Effector CD8-positive, alpha-beta T cell (primary cell): Measurements from ENCODE around the gene WDFY4.

Experiments
- DNase-seq: peaks from one replicate; lab custom pipeline; 2025; lab: John Stamatoyannopoulos, UW

Gene WDFY4

GRCh38 chr10:48690791-48691660 lies 6.4 kb downstream of the WDFY4 start:
- DNase-seq = no peak

DNA sequence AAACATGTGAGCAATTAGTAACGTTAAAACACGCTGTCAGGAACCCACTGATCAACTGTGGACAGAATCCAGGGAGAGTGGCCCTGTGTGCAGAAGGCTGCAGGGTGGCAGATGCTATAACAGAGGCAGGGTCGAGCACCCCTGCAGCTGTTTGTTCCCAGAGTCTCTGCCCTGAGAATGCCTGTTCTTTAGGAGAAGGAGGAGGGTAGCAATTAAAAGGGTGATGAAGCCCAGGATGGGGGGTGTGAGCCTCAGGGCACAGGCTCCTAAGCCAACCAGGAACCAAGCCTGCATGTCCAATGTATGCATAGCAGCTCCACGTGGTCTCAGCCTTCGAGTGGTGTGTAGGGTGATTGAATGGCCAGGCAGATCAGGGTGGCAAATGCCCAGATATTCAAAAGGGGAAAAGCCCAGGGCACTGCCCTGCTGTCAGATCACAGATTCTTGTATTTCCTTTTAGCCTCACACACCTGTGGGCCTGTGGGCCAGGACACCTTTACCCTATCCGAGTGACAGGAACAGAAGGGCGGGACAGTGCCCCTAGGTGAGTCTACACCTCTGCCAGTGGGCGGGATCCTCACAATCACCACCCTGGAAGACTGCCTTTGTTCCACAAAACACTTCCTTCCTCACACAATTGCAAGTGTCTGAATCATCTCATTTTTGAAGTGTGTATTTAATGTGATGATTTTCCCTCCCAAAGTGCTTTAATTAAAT lies 7.3 kb downstream of the WDFY4 start:
- no peak for DNase-seq

DNA sequence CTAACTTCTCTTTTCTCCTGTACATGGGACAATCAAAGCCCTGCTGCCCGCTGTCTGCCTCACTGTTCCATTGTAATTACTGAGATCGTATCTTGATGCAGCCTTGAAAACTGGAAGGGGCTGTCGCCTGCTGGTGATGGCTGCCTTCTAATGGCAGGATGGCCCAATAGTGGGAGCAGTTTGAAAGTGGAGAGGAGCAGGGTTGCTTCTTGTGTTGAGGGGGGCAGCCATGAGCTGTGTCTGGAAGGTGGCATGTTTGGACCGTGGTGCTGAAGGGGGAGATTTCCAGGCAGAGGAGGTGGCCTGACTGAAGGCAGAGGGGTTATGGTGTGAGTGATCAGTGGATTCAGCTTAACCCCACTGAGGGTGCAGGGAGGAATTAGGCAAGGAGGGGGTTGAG lies 8.1 kb downstream of the WDFY4 start:
- DNase-seq = no peak

GRCh38 chr10:48693206-48693605 lies 8.5 kb downstream of the WDFY4 start:
- no peak for DNase-seq

DNA sequence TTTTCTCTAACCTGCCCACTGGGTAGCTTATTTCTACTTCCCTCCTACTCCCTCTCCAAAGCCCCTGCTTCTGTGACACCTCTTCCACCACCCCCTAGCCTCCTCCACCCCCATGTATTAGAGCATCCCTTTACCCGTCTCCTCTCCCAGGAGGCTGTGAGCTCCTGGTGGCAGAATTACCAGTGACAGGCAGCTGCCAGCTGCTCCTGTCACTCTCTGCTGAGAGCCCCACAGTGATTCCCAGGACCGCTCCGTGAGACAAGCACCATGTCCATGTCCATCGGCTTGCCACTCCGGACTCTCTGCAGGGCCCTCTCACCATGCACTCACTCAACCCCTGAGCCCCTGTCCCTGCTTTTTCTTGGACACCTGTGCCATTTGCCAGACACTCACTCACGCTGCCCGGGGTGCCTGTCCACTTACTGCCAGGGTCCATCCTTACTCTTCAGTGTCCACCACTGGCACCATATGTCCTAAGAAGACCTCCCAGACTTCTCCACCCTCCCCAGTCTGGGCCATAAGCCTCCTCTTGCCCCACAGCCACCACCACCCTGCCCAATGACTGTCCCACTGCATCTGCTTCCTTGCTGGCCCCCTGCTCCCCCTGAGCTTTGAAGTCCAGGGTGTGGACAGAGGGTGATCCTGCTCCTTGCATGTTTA lies 9.8 kb downstream of the WDFY4 start:
- no peak for DNase-seq

DNA sequence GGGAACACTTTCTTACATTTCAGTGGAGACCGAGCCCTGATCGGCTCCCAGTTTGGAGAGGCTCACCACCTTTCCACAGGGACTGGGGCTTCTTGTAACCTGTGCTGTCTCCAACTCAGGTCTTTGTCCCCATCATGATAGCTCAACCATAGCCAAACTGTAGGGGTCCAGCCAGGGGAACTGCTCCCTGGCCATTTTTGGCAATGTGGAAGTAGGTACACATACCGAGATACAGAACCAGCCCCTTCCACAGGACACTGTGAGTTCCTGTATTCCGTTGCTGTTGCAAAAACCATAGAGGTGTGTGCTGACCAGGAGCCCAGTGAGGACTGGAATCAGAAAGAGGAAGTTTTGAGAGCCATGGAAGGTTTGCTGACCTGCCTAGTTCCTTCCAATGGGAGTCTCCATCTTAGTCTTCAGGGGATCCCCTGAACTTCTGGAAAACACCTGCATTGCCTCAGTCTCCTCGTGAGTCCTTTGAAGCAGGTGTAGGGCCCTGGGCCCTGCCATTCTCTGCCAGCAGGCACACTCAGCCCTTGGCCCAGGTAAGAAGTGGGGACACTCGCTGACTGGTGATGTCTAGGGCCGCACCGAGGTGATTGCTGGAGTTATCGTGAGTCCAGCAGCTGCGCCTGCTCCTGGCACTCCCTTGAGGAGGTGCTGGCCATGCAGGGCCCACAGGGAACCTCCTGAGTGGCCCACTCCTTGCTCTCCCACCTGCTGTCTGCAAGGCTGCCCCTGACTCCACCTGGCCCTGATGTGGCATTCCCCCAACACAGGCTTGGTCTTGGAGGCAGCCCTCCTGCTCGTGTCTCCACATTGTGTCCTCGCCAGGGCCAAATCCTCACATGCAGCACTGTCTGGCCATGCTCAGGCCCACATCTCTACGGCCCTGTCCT lies 11.2 kb downstream of the WDFY4 start:
- DNase-seq = no peak

- DNase-seq = no peak
Measured at GRCh38 chr10:48696535-48696873, 11.8 kb downstream of the WDFY4 start.

DNA sequence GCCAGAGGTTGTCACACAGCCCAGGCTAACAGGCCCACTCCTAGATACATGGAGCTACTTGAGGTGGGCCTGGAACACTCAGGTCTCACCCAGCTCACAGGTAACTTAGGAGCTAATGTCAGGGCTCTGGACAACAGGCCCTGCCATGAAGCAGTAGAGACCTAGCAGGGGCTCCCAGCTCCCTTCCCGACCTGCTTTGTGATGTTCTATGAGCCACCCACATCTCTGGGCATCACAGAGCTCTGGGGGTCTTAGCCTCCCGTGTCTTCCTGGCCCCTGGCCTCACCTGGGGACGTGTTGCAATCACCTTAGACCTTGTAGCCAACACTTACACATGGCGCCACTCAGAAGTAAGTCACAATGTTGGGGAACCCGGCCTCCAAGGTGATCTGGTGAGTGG lies 12.4 kb downstream of the WDFY4 start:
- DNase-seq = no peak

DNA sequence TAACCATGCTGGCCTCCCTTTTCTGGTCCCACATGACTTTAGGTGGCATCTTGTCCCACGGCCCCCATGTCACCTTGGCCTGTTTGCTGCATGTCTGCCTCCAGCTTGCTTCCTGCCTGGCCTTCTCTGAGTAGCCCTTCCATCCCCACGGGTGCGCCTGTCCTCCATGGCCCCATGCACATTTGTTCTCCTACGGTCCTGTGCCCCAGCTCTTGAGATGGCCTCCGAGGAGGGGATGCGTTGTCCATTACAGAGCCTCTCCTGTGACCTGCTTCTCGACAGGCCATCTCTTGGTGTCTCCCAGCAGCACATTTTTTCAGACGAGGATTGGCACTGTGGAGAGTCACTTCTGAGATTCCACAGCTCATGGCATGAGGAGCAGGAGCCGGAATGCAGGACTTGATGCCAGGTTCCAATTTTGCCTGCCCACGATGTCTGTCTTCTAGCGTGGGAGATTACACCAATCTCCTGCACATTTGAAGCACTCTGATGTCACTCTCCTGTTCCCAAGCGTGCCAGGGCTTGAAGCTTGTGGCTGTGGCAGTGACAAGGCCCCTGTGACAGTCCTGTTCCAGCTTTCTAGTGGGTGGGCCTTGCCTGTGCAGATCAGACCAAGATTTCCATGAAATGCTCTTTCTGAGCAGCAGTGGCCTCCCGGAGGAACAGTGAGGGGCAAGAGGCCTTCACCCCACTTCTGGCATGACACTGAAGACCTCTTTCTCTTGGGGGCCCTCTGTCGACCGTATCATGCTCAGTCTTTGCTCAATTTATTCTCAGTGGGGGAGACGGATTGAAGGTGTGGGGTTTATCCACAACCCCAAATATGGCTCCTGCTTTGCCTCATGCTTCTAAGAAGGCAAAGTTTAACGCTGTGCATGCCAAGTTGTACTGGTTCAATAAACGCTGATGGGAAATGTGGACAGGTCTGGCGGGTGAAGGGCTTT lies 13.4 kb downstream of the WDFY4 start:
- no peak for DNase-seq

- DNase-seq = no peak
Measured at GRCh38 chr10:48699011-48699627, 14.4 kb downstream of the WDFY4 start.

- no peak for DNase-seq
Measured at GRCh38 chr10:48700071-48700470, 15.4 kb downstream of the WDFY4 start.

GRCh38 chr10:48700493-48700892 lies 15.8 kb downstream of the WDFY4 start:
- no peak for DNase-seq

DNA sequence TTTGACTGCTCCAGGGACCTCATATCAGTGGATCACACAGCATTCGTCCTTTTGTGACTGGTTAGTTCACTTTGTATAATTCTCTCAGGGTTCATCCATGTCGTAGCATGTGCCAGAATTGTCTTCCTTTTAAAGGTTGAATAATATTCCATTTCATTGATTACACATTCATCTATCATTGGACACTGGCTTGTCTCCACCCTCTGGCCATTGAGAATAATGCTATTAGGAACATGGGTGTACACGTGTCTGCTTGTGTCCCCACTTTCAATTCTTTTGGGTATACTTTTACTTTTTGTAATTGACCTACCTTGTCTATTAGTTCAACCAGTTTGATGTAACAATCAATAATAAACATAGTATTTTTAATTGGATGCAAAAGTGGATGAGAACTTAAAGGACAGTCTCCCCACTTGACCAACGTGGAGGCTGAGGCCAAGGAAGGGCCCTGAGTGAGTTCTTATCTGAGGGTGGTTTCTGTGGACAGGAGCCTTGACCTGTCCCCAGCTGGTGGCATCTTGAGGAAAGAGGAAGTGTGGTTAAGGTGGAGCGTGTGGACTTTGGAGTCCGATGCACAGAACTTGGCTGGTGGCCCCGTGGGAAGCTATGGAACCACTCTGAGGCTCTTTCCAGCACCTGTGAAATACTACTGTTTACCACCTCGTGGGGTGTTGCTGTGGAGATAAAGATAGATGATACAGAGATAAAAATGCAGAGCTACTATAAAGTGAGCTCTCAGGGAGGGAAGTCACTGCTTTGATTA lies 16.6 kb downstream of the WDFY4 start:
- DNase-seq = no peak

DNA sequence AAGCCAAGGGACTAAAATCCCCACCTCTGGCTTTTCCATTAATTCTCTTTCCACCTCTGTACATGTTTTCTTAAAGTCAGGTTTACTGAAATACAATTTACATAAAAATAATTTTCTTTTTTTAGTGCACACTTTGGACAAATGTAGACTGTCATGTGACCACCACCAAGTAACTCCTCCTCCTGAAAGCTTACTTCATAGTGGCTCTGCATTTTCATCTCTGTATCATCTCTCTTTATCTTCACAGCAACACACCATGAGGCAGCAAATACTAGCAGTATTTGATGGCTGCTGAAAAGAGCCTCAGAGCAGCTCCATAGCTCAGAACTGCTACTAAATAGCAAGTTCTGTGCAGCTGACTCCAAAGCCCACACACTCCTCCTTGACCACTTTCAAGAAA lies 17.3 kb downstream of the WDFY4 start:
- no peak for DNase-seq

GRCh38 chr10:48703531-48704122 lies 19.0 kb downstream of the WDFY4 start:
- DNase-seq = no peak

- no peak for DNase-seq
Measured at GRCh38 chr10:48704156-48704555, 19.5 kb downstream of the WDFY4 start.

DNA sequence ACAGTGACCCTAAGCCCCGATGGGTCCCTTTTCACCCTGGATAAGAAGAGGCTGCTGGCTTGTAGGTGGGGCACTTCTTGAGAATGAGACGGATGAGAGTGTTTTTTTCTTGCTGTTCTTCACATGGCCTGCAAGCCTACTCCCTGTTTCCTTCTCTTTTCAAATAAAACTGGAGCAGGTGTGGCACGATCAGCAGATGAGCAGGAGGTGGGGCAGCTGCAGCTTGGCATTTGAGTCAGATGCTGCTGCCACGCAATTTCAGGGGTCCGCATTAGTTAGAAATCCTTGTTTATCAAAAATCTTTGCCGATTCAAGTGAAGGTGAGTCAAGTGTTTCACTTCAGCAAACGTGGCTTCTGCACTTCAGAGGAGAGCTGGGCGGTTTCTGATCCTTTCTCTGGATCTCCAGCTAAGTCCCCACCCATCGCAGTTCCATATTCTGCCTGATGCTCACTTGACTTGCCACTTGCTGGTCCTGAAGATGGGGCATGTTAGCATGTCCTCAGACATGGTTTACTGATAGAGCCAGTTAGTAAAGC lies 20.8 kb downstream of the WDFY4 start:
- no peak for DNase-seq

- DNase-seq = no peak
Measured at GRCh38 chr10:48707472-48707871, 22.8 kb downstream of the WDFY4 start.

- no peak for DNase-seq
Measured at GRCh38 chr10:48708144-48708543, 23.5 kb downstream of the WDFY4 start.
